Cardiac muscle cell (in vitro differentiated cells and primary cell): ENCODE data around the gene EP400. TPM values are rescaled to one million over a fixed set of nuclear protein-coding genes. Genes with fewer than 3 reads are reported as not detected.

Experiments
- DNase-seq, 2 donors: peaks; one replicate each; pipeline versions ENCODE4 v3.0.0 to v3.0.0-alpha.2; 2010 to 2017; ENCODE audit warnings: low read depth in 1 of 2, low spot score in 1 of 2
- H3K27ac ChIP-seq: fragments of 200-600 bp; sonication (generic); 2 replicates; pipeline ENCODE4 v1.5.1; 2016
- H3K27me3 ChIP-seq: fragments of 200-600 bp; sonication (generic); 2 replicates; pipeline ENCODE4 v1.6.0; 2016; ENCODE audit warnings: control low read depth
- H3K36me3 ChIP-seq: fragments of 200-600 bp; sonication (generic); 2 replicates; pipeline ENCODE4 v1.5.1; 2016; ENCODE audit warnings: control low read depth
- H3K4me1 ChIP-seq: fragments of 200-600 bp; sonication (generic); 2 replicates; pipeline ENCODE4 v1.8.1; 2017; ENCODE audit warnings: low read depth, mild to moderate bottlenecking, mixed run types
- H3K4me3 ChIP-seq: fragments of 200-600 bp; sonication (generic); 2 replicates; pipeline ENCODE4 v1.5.1; 2016; ENCODE audit warnings: mild to moderate bottlenecking
- H3K9me3 ChIP-seq: fragments of 200-600 bp; sonication (generic); 2 replicates; pipeline ENCODE4 v1.5.1; 2017; ENCODE audit warnings: low read depth, mild to moderate bottlenecking, control low read depth
- CTCF ChIP-seq: IDR thresholded peaks from 2 replicates; pipeline ENCODE4 v1.5.1; 2012; ENCODE audit warnings: low read depth, mild to moderate bottlenecking, low read length
- polyA plus RNA-seq: library from polyadenylated mRNA; unstranded; fragments of >200 nt; fragmentation: Nextera tagmentation; extraction: Ambion mirVana; gene quantifications from 2 replicates; pipeline ENCODE4 v1.2.1, GENCODE V29; 2016
- total RNA-seq: library from RNA; depleted of rRNA; stranded (reverse); fragments of >200 nt; gene quantifications from 2 replicates; pipeline ENCODE4 v1.2.3, GENCODE V29; 2016

EP400 gene
- total and polyA plus RNA-seq, 2 experiments from 2014 or later, result 14.6 to 28.4 TPM

- no peak for DNase-seq
- Histone ChIP-seq H3K27ac (no peak overlapping the region), H3K9me3 (no peaks in the 10 kb centered on the region), H3K4me3 (no peak overlapping the region), H3K27me3 (no peaks in the 10 kb centered on the region), H3K4me1 (no peaks in the 10 kb centered on the region), H3K36me3 (peaks cover 28% of the 10 kb centered on the region)
- no peak for TF ChIP-seq CTCF
These were observed 112.1 kb downstream of the EP400 start for GRCh38 chr12:132061641-132062430.

- H3K27me3 ChIP-seq, result no peaks in the 10 kb centered on the region
- H3K27ac ChIP-seq, result no peak overlapping the region
- no peaks in the 10 kb centered on the region for H3K4me1 ChIP-seq
- no peak overlapping the region for H3K4me3 ChIP-seq
- no peak for TF ChIP-seq CTCF
- no peak for DNase-seq
- H3K36me3 ChIP-seq, result peaks cover 29% of the 10 kb centered on the region
- no peaks in the 10 kb centered on the region for H3K9me3 ChIP-seq
These were observed 112.7 kb downstream of the EP400 start for GRCh38 chr12:132062481-132062880.

- no peak for DNase-seq
- Histone ChIP-seq H3K27me3 (no peaks in the 10 kb centered on the region), H3K27ac (no peak overlapping the region), H3K36me3 (peaks cover 28% of the 10 kb centered on the region), H3K4me3 (no peak overlapping the region), H3K4me1 (no peaks in the 10 kb centered on the region), H3K9me3 (no peaks in the 10 kb centered on the region)
- TF ChIP-seq CTCF, result no peak
These were observed 113.7 kb downstream of the EP400 start for GRCh38 chr12:132063491-132063890.

GRCh38 chr12:132064631-132065030 is 114.9 kb downstream of the EP400 start:
- H3K4me1 ChIP-seq, result no peaks in the 10 kb centered on the region
- no peak overlapping the region for H3K27ac ChIP-seq
- H3K36me3 ChIP-seq, result peaks cover 28% of the 10 kb centered on the region
- H3K9me3 ChIP-seq, result no peaks in the 10 kb centered on the region
- no peak for DNase-seq
- TF ChIP-seq CTCF, result no peak
- H3K27me3 ChIP-seq, result no peaks in the 10 kb centered on the region
- H3K4me3 ChIP-seq, result no peak overlapping the region

GRCh38 chr12:132065203-132065602 is 115.5 kb downstream of the EP400 start:
- H3K36me3 ChIP-seq, result peaks cover 28% of the 10 kb centered on the region
- no peak overlapping the region for H3K27ac ChIP-seq
- no peak for TF ChIP-seq CTCF
- H3K9me3 ChIP-seq, result no peaks in the 10 kb centered on the region
- H3K27me3 ChIP-seq, result no peaks in the 10 kb centered on the region
- no peak for DNase-seq
- H3K4me3 ChIP-seq, result no peak overlapping the region
- no peaks in the 10 kb centered on the region for H3K4me1 ChIP-seq
